MCF 10A (cell line): ENCODE results near the gene ADRB1. TPM values are rescaled to one million over a fixed set of nuclear protein-coding genes. Genes with fewer than 3 reads are reported as not detected.

Source experiments
- BruUV-seq: library from RNA; stranded (reverse); fragments of 400-500 nt; replicated peaks from 2 replicates; lab custom pipeline; 2021; lab: Mats Ljungman, UMichigan
- CTCF ChIA-PET: fragments of 300-600 bp; sonication (Branson Sonifier 250); formaldehyde crosslinking; extraction: SDS; loops from one replicate; lab custom pipeline; 2021; ENCODE audit warnings: antibody characterized with exemption, inconsistent platforms; lab: Yijun Ruan, JAX
- POLR2A ChIA-PET: fragments of 300-600, 350-650 bp; sonication (Branson Sonifier 250); formaldehyde crosslinking; extraction: SDS; loops from one replicate; lab custom pipeline; 2020; ENCODE audit warnings: antibody characterized with exemption, inconsistent platforms; lab: Yijun Ruan, JAX
- DNase-seq: peaks from one replicate; pipeline ENCODE4 v3.0.0-alpha.2; 2018; ENCODE audit not compliant: unreplicated experiment
- H3K27ac Mint-ChIP-seq: one replicate; pipeline ENCODE4 v1.8.0; 2022; ENCODE audit warnings: mild to moderate bottlenecking, low read depth, mixed read lengths; ENCODE audit not compliant: unreplicated experiment
- H3K27me3 Mint-ChIP-seq: one replicate; pipeline ENCODE4 v1.8.0; 2022; ENCODE audit warnings: mixed read lengths; ENCODE audit not compliant: insufficient read depth, unreplicated experiment
- H3K36me3 Mint-ChIP-seq: one replicate; pipeline ENCODE4 v1.8.0; 2022; ENCODE audit warnings: mild to moderate bottlenecking, moderate library complexity, mixed read lengths; ENCODE audit not compliant: insufficient read depth, unreplicated experiment
- H3K4me1 Mint-ChIP-seq: one replicate; pipeline ENCODE4 v1.8.0; 2022; ENCODE audit warnings: mixed read lengths; ENCODE audit not compliant: insufficient read depth, unreplicated experiment
- H3K4me3 Mint-ChIP-seq: one replicate; pipeline ENCODE4 v1.8.0; 2022; ENCODE audit warnings: mild to moderate bottlenecking, moderate library complexity, mixed read lengths; ENCODE audit not compliant: unreplicated experiment
- H3K9me3 Mint-ChIP-seq: one replicate; pipeline ENCODE4 v1.8.0; 2022; ENCODE audit warnings: mixed read lengths; ENCODE audit not compliant: unreplicated experiment
- intact Hi-C: fragments of 100-400 bp; cut with micrococcal nuclease; formaldehyde crosslinking; loops from 2 replicates; pipeline ENCODE4 v1.14.1; 2022
- total RNA-seq: library from RNA; stranded (reverse); gene quantifications from 2 replicates; pipeline ENCODE4 v1.2.3, GENCODE V29; 2022
- TF ChIP-seq, protein P1 (sequence below): fragments of 200-600 bp; IDR thresholded peaks from one replicate; pipeline ENCODE4 v1.8.0; 2022; ENCODE audit warnings: antibody characterized with exemption, mild to moderate bottlenecking; ENCODE audit not compliant: unreplicated experiment

Gene ADRB1
- total RNA-seq, 1 experiment from 2014 or later: 0.28 TPM

DNA sequence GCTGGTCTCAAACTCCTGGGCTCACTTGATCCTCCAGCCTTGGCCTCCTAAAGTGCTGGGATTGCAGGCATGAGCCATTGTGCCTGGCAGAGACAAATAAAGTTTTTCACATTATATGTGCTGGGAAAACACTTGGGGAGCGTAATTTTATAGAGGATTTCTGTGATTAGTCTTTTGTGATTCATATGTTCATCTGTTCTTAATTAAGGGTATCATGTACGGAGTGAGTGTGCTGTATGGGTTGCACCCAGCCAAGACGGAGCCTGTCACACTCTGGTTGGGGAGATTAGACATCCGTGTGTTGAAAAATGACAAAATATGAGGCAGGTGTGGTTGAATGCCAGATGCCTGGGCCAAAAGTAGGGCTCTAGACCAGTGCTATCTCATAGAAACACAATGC lies 10.3 kb downstream of the ADRB1 start:
- Mint-ChIP-seq H3K4me3 (no peak overlapping the region), H3K9me3 (no peaks in the 10 kb centered on the region), H3K27ac (no peak overlapping the region), H3K27me3 (no peaks in the 10 kb centered on the region), H3K4me1 (peaks cover 4% of the 10 kb centered on the region), H3K36me3 (no peaks in the 10 kb centered on the region)
- TF ChIP-seq, protein P1, sequence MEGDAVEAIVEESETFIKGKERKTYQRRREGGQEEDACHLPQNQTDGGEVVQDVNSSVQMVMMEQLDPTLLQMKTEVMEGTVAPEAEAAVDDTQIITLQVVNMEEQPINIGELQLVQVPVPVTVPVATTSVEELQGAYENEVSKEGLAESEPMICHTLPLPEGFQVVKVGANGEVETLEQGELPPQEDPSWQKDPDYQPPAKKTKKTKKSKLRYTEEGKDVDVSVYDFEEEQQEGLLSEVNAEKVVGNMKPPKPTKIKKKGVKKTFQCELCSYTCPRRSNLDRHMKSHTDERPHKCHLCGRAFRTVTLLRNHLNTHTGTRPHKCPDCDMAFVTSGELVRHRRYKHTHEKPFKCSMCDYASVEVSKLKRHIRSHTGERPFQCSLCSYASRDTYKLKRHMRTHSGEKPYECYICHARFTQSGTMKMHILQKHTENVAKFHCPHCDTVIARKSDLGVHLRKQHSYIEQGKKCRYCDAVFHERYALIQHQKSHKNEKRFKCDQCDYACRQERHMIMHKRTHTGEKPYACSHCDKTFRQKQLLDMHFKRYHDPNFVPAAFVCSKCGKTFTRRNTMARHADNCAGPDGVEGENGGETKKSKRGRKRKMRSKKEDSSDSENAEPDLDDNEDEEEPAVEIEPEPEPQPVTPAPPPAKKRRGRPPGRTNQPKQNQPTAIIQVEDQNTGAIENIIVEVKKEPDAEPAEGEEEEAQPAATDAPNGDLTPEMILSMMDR: no peak
- intact Hi-C loops: no loop called here
- no TSS peak for BruUV-seq
- no peak for DNase-seq
- CTCF ChIA-PET: interaction anchor here (0.7 kb wide), 1 partner anchor 15 kb away, joined by 3 read pairs; no protein-coding TSS in a partner anchor
- POLR2A ChIA-PET: no interaction called here

DNA sequence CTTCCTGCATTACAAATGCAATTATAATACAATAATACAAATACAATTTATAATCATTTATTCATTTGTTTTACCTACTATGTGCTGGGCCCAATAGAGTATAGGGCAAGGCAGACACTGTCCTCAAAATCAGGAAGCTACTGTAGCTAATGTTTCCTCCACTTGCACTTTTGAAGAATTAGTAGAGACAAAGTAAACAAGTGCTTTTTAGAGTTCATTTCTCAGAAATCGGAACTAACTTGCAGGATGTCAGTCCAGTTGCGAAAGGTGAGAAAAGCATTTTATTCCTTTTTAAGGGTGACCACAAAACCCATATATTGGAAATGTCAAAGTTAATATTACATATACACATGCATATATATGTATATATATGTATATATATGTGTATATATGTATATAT lies 14.2 kb downstream of the ADRB1 start:
- POLR2A ChIA-PET: interaction anchor here (1.2 to 3.7 kb wide), 2 partner anchors 11 to 12 kb away, joined by 4 to 13 read pairs; no protein-coding TSS in a partner anchor
- TF ChIP-seq, protein P1: no peak
- intact Hi-C loops: no loop called here
- Mint-ChIP-seq H3K9me3 (no peaks in the 10 kb centered on the region), H3K4me3 (no peak overlapping the region), H3K4me1 (peaks cover 11% of the 10 kb centered on the region), H3K36me3 (no peaks in the 10 kb centered on the region), H3K27ac (no peak overlapping the region), H3K27me3 (no peaks in the 10 kb centered on the region)
- BruUV-seq: no TSS peak
- CTCF ChIA-PET: interaction anchor here (0.5 to 2.4 kb wide), 2 partner anchors 11 to 45 kb away, joined by 3 to 7 read pairs; no protein-coding TSS in a partner anchor
- no peak for DNase-seq

DNA sequence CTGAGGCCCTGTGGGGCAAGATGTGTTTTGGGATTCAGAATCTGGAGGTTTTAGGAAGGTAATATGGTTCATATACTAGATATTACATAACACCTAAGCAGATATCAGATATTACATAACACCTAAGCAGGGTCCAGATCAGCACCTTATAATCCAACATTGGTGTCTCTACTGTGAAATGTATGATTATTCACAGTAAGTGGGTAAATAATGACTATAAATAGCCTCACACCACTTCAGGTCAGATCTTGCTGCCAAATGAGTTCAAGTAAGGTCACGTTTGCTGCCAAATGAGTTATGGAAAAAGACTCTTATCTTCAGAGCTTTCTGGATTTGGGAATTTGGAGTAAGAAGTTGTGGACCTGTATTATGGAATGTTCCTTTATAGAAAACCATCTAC lies 14.6 kb downstream of the ADRB1 start:
- ChIA-PET POLR2A (interaction anchor here (1.1 to 3.7 kb wide), 4 partner anchors 9 to 33 kb away, joined by 4 to 13 read pairs (median 8); no protein-coding TSS in a partner anchor), CTCF (interaction anchor here (0.5 to 1.0 kb wide), 3 partner anchors 8 to 248 kb away, joined by 3 to 6 read pairs (median 3); no protein-coding TSS in a partner anchor)
- Mint-ChIP-seq H3K4me1 (peaks cover 11% of the 10 kb centered on the region), H3K9me3 (no peaks in the 10 kb centered on the region), H3K36me3 (no peaks in the 10 kb centered on the region), H3K4me3 (no peak overlapping the region), H3K27ac (no peak overlapping the region), H3K27me3 (no peaks in the 10 kb centered on the region)
- intact Hi-C loops: no loop called here
- no peak for DNase-seq
- BruUV-seq: no TSS peak
- TF ChIP-seq, protein P1: no peak

DNA sequence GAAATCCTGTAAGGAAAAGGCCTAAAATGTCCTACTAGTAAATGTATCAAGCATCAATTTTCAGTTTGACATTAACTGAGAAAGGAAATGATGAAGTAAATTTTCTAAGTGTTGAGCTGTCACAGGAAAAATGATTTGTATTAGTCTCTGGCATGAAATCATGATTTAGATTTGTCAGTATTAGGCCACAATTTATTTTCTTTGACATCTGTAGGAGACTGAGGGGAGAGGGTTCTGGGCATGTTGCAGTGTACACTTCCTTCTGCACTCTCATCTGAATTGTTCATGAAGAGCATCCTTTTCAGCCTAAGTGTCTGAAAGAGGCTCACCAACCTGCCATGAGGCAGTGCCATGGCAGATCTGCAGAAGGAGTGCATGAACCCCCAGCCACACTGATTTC lies 15.9 kb downstream of the ADRB1 start:
- H3K4me1 Mint-ChIP-seq: peaks cover 11% of the 10 kb centered on the region
- H3K9me3 Mint-ChIP-seq: no peaks in the 10 kb centered on the region
- TF ChIP-seq, protein P1: no peak
- intact Hi-C loops: no loop called here
- H3K27ac Mint-ChIP-seq: no peak overlapping the region
- POLR2A ChIA-PET: interaction anchor here (0.7 to 3.7 kb wide), 8 partner anchors 9 to 113 kb away, joined by 3 to 13 read pairs (median 8); partner anchors contain the start of gene ADRB1
- no peaks in the 10 kb centered on the region for H3K36me3 Mint-ChIP-seq
- no peaks in the 10 kb centered on the region for H3K27me3 Mint-ChIP-seq
- no peak for DNase-seq
- CTCF ChIA-PET: interaction anchor here (0.6 to 1.2 kb wide), 6 partner anchors 9 to 960 kb away, joined by 3 to 7 read pairs (median 4); no protein-coding TSS in a partner anchor
- H3K4me3 Mint-ChIP-seq: no peak overlapping the region
- BruUV-seq: no TSS peak
